Tibial artery (tissue), 4 donors: ENCODE data around the gene MIA3.

Experiments
- DNase-seq, 2 donors: peaks; one replicate each; pipeline ENCODE4 v3.0.0-alpha.2; 2019
- H3K27ac ChIP-seq, 2 donors: fragments of 200-600 bp; sonication (generic) in 1 of 2; 1 replicate in 1 of 2; 2 replicates in 1 of 2; pipeline ENCODE4 v1.5.1; 2018 to 2019; ENCODE audit warnings: mild to moderate bottlenecking in 1 of 2
- H3K27me3 ChIP-seq, 2 donors: fragments of 200-600 bp; sonication (generic) in 1 of 2; one replicate each; pipeline versions ENCODE4 v1.5.1 to v1.6.0; 2016 to 2019
- H3K36me3 ChIP-seq, 3 donors: fragments of 200-600 bp; sonication (generic) in 2 of 3; one replicate each; pipeline ENCODE4 v1.5.1; 2016 to 2019; ENCODE audit warnings: mild to moderate bottlenecking in 2 of 3
- H3K4me1 ChIP-seq, 4 donors: fragments of 200-600 bp; sonication (generic) in 2 of 4; 1 replicate in 3 of 4; 2 replicates in 1 of 4; pipeline ENCODE4 v1.5.1; 2016 to 2019
- H3K4me3 ChIP-seq, 2 donors: fragments of 200-600 bp; sonication (generic) in 1 of 2; 1 replicate in 1 of 2; 2 replicates in 1 of 2; pipeline ENCODE4 v1.5.1; 2018 to 2019; ENCODE audit warnings: mild to moderate bottlenecking in 2 of 2
- H3K9me3 ChIP-seq, 3 donors: fragments of 200-600 bp; sonication (generic) in 1 of 3; one replicate each; pipeline ENCODE4 v1.5.1; 2016 to 2019
- CTCF ChIP-seq, 2 experiments: fragments of 200-600 bp in 1 of 2; fragments of 450-650 bp in 1 of 2; IDR thresholded peaks; one replicate each; pipeline ENCODE4 v1.5.1; 2017 to 2019; ENCODE audit warnings: antibody characterized with exemption in 2 of 2, mild to moderate bottlenecking in 1 of 2, moderate library complexity in 1 of 2
- intact Hi-C: fragments of 100-400 bp; cut with DNase I; formaldehyde crosslinking; loops from one replicate; pipeline ENCODE4 v1.15.0; 2023; ENCODE audit warnings: low total_unique reads

The MIA3 gene

GRCh38 chr1:222631611-222632208 lies 13.8 kb downstream of the MIA3 start:
- no peaks in the 10 kb centered on the region for H3K27me3 ChIP-seq
- H3K4me1 ChIP-seq, result peaks cover 0 to 17% (median 0%) of the 10 kb centered on the region in 4 donors
- H3K27ac ChIP-seq, result no peak overlapping the region
- H3K4me3 ChIP-seq, result no peak overlapping the region
- H3K36me3 ChIP-seq, result peaks cover 28 to 74% (median 53%) of the 10 kb centered on the region in 3 donors
- TF ChIP-seq CTCF (IDR thresholded peaks at IDR 0.05), result no peak
- DNase-seq, result no peak
- intact Hi-C loops, result no loop called here
- no peaks in the 10 kb centered on the region for H3K9me3 ChIP-seq

DNA sequence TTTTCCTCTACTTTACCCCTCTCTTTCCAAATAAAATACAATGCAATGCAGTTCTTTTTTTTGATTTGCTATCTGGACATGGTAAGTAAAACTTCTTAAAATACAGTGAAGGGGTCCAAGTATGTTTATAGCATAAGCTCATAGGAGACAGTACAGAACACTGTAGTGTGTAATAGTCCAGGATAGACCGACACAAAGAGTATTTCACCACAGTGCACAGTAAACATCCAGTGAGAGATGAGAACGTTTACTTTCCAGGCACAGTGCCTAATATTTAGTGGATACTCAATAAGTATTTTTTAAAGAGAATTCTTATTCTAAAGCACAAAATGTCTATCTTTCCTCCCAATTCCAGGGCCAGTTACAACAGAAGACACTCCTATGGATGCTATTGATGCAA lies 14.9 kb downstream of the MIA3 start:
- peaks cover 0 to 14% (median 0%) of the 10 kb centered on the region in 4 donors for H3K4me1 ChIP-seq

GRCh38 chr1:222634180-222635013 lies 16.5 kb downstream of the MIA3 start:
- intact Hi-C loops, result loop anchor here (1.0 kb wide), 1 partner anchor 169 kb away; no protein-coding TSS in a partner anchor
- Histone ChIP-seq H3K36me3 (peaks cover 28 to 52% (median 30%) of the 10 kb centered on the region in 3 donors), H3K27me3 (no peaks in the 10 kb centered on the region), H3K27ac (peak overlapping the region; percentile 9 to 29), H3K4me1 (peaks cover 0 to 8% (median 0%) of the 10 kb centered on the region in 4 donors), H3K4me3 (no peak overlapping the region), H3K9me3 (no peaks in the 10 kb centered on the region)
- DNase-seq, result peak in 1 of 2 donors; percentile 60
- peak; percentile 86 to 90 for TF ChIP-seq CTCF (IDR thresholded peaks at IDR 0.05)

More for the DNA sequence above, 14.9 kb downstream of the MIA3 start:
- H3K36me3 ChIP-seq, result peaks cover 28 to 68% (median 46%) of the 10 kb centered on the region in 3 donors
- H3K27me3 ChIP-seq, result no peaks in the 10 kb centered on the region
- no peak overlapping the region for H3K4me3 ChIP-seq
- DNase-seq, result no peak
- intact Hi-C loops, result no loop called here
- H3K9me3 ChIP-seq, result no peaks in the 10 kb centered on the region
- TF ChIP-seq CTCF (IDR thresholded peaks at IDR 0.05), result no peak
- H3K27ac ChIP-seq, result no peak overlapping the region

DNA sequence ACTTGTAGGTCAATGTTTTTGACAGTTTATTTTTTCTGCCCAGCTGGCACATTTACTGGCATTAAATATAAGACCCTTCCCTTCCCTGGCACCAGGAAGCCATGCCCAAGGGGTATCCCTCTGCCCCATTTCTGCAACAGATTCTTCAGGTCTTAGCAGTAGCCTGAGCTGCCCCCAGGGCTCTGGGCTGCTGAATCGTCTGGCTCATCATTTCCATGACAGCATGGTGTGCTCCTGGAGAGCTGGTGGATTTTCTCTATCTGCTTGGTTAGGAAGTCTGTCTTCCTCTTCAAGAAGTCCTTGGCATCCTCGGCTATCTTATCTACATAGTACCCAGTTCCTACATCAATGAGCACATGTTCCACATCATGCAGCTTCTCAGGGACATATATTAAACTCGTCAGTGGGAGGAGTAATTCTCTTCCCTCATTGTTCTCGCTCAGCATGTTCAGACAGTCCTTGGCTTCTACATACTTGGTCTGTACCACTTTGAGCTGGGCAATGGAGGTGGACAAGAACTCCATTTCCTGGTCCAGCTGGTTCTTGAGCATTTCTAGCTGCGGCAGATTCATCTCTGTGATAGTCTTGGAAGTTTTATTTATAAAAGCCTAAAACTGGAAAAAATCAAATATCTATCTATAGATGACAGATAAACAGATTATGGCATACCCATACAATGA lies 23.5 kb downstream of the MIA3 start:
- no peak for TF ChIP-seq CTCF (IDR thresholded peaks at IDR 0.05)
- DNase-seq, result no peak
- peaks cover 0 to 17% (median under 1%) of the 10 kb centered on the region in 3 donors for H3K36me3 ChIP-seq
- intact Hi-C loops, result loop anchor here (10.0 kb wide), 1 partner anchor 73 kb away; the partner anchor contains the start of genes AIDA and BROX
- H3K4me1 ChIP-seq, result peaks cover 0 to 15% (median 8%) of the 10 kb centered on the region in 4 donors
- no peaks in the 10 kb centered on the region for H3K9me3 ChIP-seq
- no peak overlapping the region for H3K27ac ChIP-seq
- H3K27me3 ChIP-seq, result no peaks in the 10 kb centered on the region
- no peak overlapping the region for H3K4me3 ChIP-seq

DNA sequence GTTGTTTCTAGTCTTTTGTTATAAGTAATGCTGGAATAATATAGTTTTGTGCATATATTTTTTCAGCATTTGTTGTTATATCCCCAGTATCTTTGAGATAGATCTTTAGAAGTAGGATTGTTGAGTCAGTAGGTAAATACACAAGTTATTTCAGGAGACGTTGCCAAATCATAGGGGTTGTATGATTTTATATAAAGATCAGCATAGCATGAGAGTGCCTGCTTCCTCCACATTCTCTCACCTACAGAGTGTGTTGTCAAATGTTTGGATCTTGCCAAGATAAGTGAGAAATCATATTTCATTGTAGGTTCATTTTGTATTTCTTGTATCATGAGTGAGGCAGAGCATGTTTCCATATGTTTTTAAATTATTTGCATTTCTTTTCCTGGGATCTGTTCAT lies 24.6 kb downstream of the MIA3 start:
- DNase-seq, result no peak
- Histone ChIP-seq H3K9me3 (no peaks in the 10 kb centered on the region), H3K4me3 (no peak overlapping the region), H3K27me3 (no peaks in the 10 kb centered on the region), H3K4me1 (peaks cover 0 to 15% (median 8%) of the 10 kb centered on the region in 4 donors), H3K36me3 (peaks cover 0 to 14% (median 6%) of the 10 kb centered on the region in 3 donors), H3K27ac (no peak overlapping the region)
- intact Hi-C loops, result loop anchor here (10.0 kb wide), 1 partner anchor 72 kb away; the partner anchor contains the start of genes AIDA and BROX
- TF ChIP-seq CTCF (IDR thresholded peaks at IDR 0.05), result no peak
